ENCODE data around the gene CTRB2. TPM values are rescaled to one million over a fixed set of nuclear protein-coding genes. Genes with fewer than 3 reads are reported as not detected.
"Not testable (repeated sequence)": the region's sequence is repeated elsewhere in the genome, so short reads cannot be mapped to it uniquely, and the experiment has no call there.

CTRB2 gene
- total RNA-seq, 2 donors from 2014 or later = not detected

DNA sequence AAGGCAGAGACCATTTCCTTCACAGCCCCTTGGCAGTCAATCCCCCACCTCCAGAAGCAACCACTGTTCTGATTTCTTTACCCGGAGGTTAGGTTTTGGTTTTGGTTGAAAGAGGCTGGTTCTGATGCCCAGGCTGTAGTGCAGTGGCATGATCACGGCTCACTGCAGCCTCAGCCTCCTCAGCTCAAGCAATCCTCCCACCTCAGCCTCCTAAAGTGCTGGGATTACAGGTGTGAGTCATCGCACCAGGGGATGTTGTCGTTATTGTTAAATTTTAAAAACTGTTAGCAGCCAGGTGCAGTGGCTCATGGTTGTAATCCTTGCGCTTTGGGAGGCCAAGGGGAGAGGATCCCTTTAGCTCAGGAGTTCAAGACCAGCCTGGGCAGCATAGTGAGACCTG is 3.0 kb upstream of the CTRB2 start:
- TF ChIP-seq, protein P1, sequence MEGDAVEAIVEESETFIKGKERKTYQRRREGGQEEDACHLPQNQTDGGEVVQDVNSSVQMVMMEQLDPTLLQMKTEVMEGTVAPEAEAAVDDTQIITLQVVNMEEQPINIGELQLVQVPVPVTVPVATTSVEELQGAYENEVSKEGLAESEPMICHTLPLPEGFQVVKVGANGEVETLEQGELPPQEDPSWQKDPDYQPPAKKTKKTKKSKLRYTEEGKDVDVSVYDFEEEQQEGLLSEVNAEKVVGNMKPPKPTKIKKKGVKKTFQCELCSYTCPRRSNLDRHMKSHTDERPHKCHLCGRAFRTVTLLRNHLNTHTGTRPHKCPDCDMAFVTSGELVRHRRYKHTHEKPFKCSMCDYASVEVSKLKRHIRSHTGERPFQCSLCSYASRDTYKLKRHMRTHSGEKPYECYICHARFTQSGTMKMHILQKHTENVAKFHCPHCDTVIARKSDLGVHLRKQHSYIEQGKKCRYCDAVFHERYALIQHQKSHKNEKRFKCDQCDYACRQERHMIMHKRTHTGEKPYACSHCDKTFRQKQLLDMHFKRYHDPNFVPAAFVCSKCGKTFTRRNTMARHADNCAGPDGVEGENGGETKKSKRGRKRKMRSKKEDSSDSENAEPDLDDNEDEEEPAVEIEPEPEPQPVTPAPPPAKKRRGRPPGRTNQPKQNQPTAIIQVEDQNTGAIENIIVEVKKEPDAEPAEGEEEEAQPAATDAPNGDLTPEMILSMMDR (IDR thresholded peaks at IDR 0.05) = no peak
- Histone ChIP-seq H3K4me1 (peaks cover 0 to 10% of the 10 kb centered on the region in 2 donors), H3K4me3 (no peak overlapping the region), H3K36me3 (no peaks in the 10 kb centered on the region), H3K27me3 (no peaks in the 10 kb centered on the region), H3K27ac (no peak overlapping the region), H3K9me3 (no peaks in the 10 kb centered on the region)
- DNase-seq (ENCODE audit: low spot score) = no peak

- not testable (repeated sequence) for H3K27ac ChIP-seq; DNase-seq (ENCODE audit: low spot score); H3K27me3 ChIP-seq; H3K4me3 ChIP-seq; H3K36me3 ChIP-seq; H3K9me3 ChIP-seq
- peaks cover 0 to 10% of the 10 kb centered on the region in 2 donors for H3K4me1 ChIP-seq
Observed at GRCh38 chr16:75209514-75209913, 2.6 kb upstream of the CTRB2 start.

DNA sequence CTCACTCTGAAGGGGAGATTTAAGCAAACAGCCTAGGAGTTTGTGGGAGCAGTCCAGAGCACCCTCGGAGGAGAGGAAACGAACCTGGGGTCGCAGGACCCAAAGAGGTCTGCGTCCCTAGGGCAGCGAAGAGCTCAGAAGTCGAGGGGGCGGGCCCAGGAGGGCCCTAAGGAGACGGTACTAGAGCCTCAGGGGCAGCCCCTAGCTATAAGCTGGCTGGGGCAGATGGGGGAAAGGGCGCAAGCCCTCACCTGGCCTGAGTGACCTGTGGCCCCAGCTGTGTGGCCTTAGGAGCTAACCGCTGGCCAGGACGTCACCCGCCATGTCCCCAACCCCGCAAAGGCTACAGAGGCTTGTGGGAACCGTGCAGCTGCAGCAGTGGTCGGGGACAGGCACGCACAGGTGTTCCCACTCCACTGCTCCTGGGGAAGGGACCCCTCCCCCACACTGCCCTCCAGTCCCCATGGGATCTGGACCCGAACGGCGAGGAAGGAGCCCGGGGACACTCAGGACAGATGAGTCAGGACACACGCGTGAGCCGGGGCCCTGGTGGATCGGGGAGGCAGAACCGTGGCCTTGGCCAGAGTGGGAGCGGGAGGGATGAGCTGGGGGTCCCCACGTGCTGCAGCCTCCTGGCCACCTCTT is 2.0 kb upstream of the CTRB2 start:
- H3K36me3 ChIP-seq = no peaks in the 10 kb centered on the region
- H3K4me1 ChIP-seq = peaks cover 0 to 10% of the 10 kb centered on the region in 2 donors
- no peak for DNase-seq (ENCODE audit: low spot score)
- no peak overlapping the region for H3K4me3 ChIP-seq
- H3K9me3 ChIP-seq = no peaks in the 10 kb centered on the region
- no peaks in the 10 kb centered on the region for H3K27me3 ChIP-seq
- TF ChIP-seq, protein P1 (IDR thresholded peaks at IDR 0.05) = no peak
- no peak overlapping the region for H3K27ac ChIP-seq

- Histone ChIP-seq H3K27ac (no peak overlapping the region), H3K36me3 (no peaks in the 10 kb centered on the region), H3K27me3 (no peaks in the 10 kb centered on the region), H3K4me3 (no peak overlapping the region), H3K9me3 (no peaks in the 10 kb centered on the region), H3K4me1 (peaks cover 0 to 10% of the 10 kb centered on the region in 2 donors)
- TF ChIP-seq, protein P1 (IDR thresholded peaks at IDR 0.05) = no peak
- no peak for DNase-seq (ENCODE audit: low spot score)
Observed at GRCh38 chr16:75208242-75208825, 1.4 kb upstream of the CTRB2 start.

DNA sequence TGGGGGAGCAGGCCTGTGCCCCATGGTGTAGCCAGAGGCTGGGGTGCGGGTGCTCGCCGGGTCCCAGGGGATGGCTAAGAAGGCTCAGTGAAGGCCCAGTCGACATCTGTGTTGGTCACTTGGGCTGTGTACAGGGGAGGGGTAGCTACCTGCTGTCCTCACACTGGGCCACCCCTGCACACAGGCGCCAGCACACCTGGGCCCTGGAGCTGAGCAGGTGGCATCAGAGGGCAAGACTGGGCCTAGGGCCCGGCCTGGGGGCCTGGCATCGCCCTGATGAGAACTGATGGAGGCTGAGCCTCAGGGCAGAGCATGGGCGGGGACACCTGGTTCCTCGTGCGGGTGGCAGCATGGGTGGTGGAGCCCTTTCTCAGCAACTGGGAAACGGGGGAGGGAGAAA is 870 bp upstream of the CTRB2 start:
- TF ChIP-seq, protein P1 (IDR thresholded peaks at IDR 0.05) = no peak
- no peaks in the 10 kb centered on the region for H3K27me3 ChIP-seq
- H3K4me1 ChIP-seq = peaks cover 0 to 10% of the 10 kb centered on the region in 2 donors
- no peak overlapping the region for H3K4me3 ChIP-seq
- no peak overlapping the region for H3K27ac ChIP-seq
- H3K9me3 ChIP-seq = no peaks in the 10 kb centered on the region
- H3K36me3 ChIP-seq = no peaks in the 10 kb centered on the region
- DNase-seq (ENCODE audit: low spot score) = no peak

- not testable (repeated sequence) for H3K27ac ChIP-seq; H3K27me3 ChIP-seq; H3K36me3 ChIP-seq; DNase-seq (ENCODE audit: low spot score); H3K9me3 ChIP-seq; H3K4me3 ChIP-seq
- H3K4me1 ChIP-seq = peaks cover 0 to 10% of the 10 kb centered on the region in 2 donors
Observed at GRCh38 chr16:75205961-75206748, 806 bp downstream of the CTRB2 start.

- DNase-seq (ENCODE audit: low spot score) = not testable (repeated sequence)
- peaks cover 0 to 16% of the 10 kb centered on the region in 2 donors for H3K4me1 ChIP-seq
Observed at GRCh38 chr16:75205438-75205837, 1.5 kb downstream of the CTRB2 start.

DNA sequence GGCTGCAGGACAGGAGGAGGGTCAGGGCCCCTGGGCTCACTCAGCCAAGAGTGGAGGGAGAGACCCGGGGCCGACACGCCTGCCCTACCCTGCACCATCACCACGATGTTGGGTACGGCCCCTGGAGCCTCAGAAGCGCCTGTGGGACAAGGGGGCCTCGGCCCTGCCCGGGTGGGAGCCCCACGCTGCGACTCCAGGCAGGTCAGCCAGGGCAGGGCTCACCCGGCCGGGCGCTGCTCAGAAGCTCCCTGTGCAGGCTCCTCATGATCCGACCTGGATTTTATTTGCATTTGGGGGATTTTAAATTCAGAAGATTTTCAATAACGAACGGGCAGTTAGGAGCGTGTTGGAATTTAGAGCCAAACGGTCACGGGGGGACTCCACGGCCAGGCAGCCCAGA is 2.1 kb downstream of the CTRB2 start:
- H3K27me3 ChIP-seq; H3K4me3 ChIP-seq; DNase-seq (ENCODE audit: low spot score); H3K27ac ChIP-seq; H3K9me3 ChIP-seq; H3K36me3 ChIP-seq: not testable (repeated sequence)
- peaks cover 0 to 16% of the 10 kb centered on the region in 2 donors for H3K4me1 ChIP-seq

More at GRCh38 chr16:75205438-75205837, 1.5 kb downstream of the CTRB2 start:
- not testable (repeated sequence) for H3K27ac ChIP-seq, H3K27me3 ChIP-seq, H3K36me3 ChIP-seq, H3K4me3 ChIP-seq, H3K9me3 ChIP-seq

All from right atrium auricular region (tissue), 2 donors.